CD14-positive monocyte (primary cell): ENCODE measurements around the gene NUDT1. TPM values are rescaled to one million over a fixed set of nuclear protein-coding genes. Genes with fewer than 3 reads are reported as not detected.

Experiments
- DNase-seq, 3 donors: peaks; one replicate each; pipeline ENCODE4 v3.0.0-alpha.2; 2011 to 2022
- H2AFZ ChIP-seq: 2 replicates; pipeline ENCODE4 v1.6.0; 2012; ENCODE audit warnings: mild to moderate bottlenecking, low read depth, low read length, inconsistent platforms; ENCODE audit not compliant: insufficient read depth, poor library complexity, severe bottlenecking
- H3K27ac ChIP-seq, 2 donors: 1 replicate in 1 of 2; 2 replicates in 1 of 2; pipeline ENCODE4 v1.5.1; 2012 to 2013; ENCODE audit warnings: low read length in 2 of 2, control low read depth in 1 of 2, inconsistent platforms in 1 of 2, low read depth in 1 of 2, mild to moderate bottlenecking in 1 of 2
- H3K27me3 ChIP-seq, 2 donors: one replicate each; pipeline versions ENCODE4 v1.6.0 to v1.6.1; 2011 to 2013; ENCODE audit warnings: low read length in 2 of 2; ENCODE audit not compliant: control insufficient read depth in 2 of 2, insufficient read depth in 2 of 2
- H3K36me3 ChIP-seq, 2 donors: replicated peaks in 1 of 2; 1 replicate in 1 of 2; 2 replicates in 1 of 2; pipeline versions ENCODE4 v1.5.1 to v1.6.1; 2012 to 2013; ENCODE audit warnings: low read length in 2 of 2, control low read depth in 1 of 2, inconsistent platforms in 1 of 2, mild to moderate bottlenecking in 1 of 2; ENCODE audit not compliant: insufficient read depth in 2 of 2, control insufficient read depth in 1 of 2
- H3K4me1 ChIP-seq, 2 donors: 1 replicate in 1 of 2; 2 replicates in 1 of 2; pipeline versions ENCODE4 v1.5.1 to v1.6.1; 2012 to 2013; ENCODE audit warnings: low read length in 2 of 2, control low read depth in 1 of 2, inconsistent platforms in 1 of 2, mild to moderate bottlenecking in 1 of 2, moderate library complexity in 1 of 2; ENCODE audit not compliant: insufficient read depth in 2 of 2, control insufficient read depth in 1 of 2
- H3K4me2 ChIP-seq: replicated peaks from 2 replicates; pipeline ENCODE3; 2012; ENCODE audit warnings: low read length, moderate library complexity, mild to moderate bottlenecking; ENCODE audit not compliant: poor library complexity, severe bottlenecking; ENCODE audit errors: extremely low read depth
- H3K4me3 ChIP-seq, 3 experiments: fragments of 200-600 bp in 1 of 3; sonication (generic) in 1 of 3; replicated peaks in 1 of 3; 1 replicate in 2 of 3; 2 replicates in 1 of 3; pipeline ENCODE4 v1.5.1; 2011 to 2013; ENCODE audit warnings: low read length in 3 of 3, mild to moderate bottlenecking in 3 of 3, control low read depth in 2 of 3, low read depth in 2 of 3, inconsistent platforms in 1 of 3, moderate library complexity in 1 of 3
- H3K79me2 ChIP-seq: 2 replicates; pipeline ENCODE4 v1.6.0; 2012; ENCODE audit warnings: mild to moderate bottlenecking, control low read depth, inconsistent platforms, low read length, moderate library complexity; ENCODE audit not compliant: insufficient read depth
- H3K9ac ChIP-seq: 2 replicates; pipeline ENCODE4 v1.6.0; 2017; ENCODE audit warnings: low read length, mild to moderate bottlenecking; ENCODE audit not compliant: insufficient read depth, poor library complexity, severe bottlenecking
- H3K9me3 ChIP-seq, 2 donors: replicated peaks in 1 of 2; 1 replicate in 1 of 2; 2 replicates in 1 of 2; pipeline versions ENCODE4 v1.5.1 to v1.6.1; 2012 to 2013; ENCODE audit warnings: low read length in 2 of 2, control low read depth in 1 of 2; ENCODE audit not compliant: control insufficient read depth in 1 of 2, insufficient read depth in 1 of 2
- H4K20me1 ChIP-seq: 2 replicates; pipeline ENCODE4 v1.6.0; 2012; ENCODE audit warnings: mild to moderate bottlenecking, low read length, control low read depth, moderate library complexity; ENCODE audit not compliant: insufficient read depth
- H3K27ac Mint-ChIP-seq, 7 donors: one replicate each; pipeline ENCODE4 v1.8.0; 2020; ENCODE audit warnings: mild to moderate bottlenecking in 7 of 7, mixed read lengths in 7 of 7, moderate library complexity in 6 of 7, inconsistent platforms in 2 of 7
- H3K27me3 Mint-ChIP-seq, 3 donors: one replicate each; pipeline ENCODE4 v1.8.0; 2021 to 2022; ENCODE audit warnings: low read depth in 3 of 3, mild to moderate bottlenecking in 3 of 3, mixed read lengths in 3 of 3, moderate library complexity in 3 of 3, inconsistent platforms in 1 of 3
- H3K36me3 Mint-ChIP-seq, 2 donors: one replicate each; pipeline ENCODE4 v1.8.0; 2020; ENCODE audit warnings: mixed read lengths in 2 of 2, inconsistent platforms in 1 of 2, mild to moderate bottlenecking in 1 of 2
- H3K4me1 Mint-ChIP-seq: one replicate; pipeline ENCODE4 v1.8.0; 2020; ENCODE audit warnings: mild to moderate bottlenecking, mixed read lengths
- H3K4me3 Mint-ChIP-seq, 2 donors: one replicate each; pipeline ENCODE4 v1.8.0; 2020; ENCODE audit warnings: mild to moderate bottlenecking in 2 of 2, mixed read lengths in 2 of 2, moderate library complexity in 1 of 2
- H3K9me3 Mint-ChIP-seq, 7 donors: one replicate each; pipeline ENCODE4 v1.8.0; 2020 to 2022; ENCODE audit warnings: mixed read lengths in 7 of 7, mild to moderate bottlenecking in 6 of 7, moderate library complexity in 6 of 7, inconsistent platforms in 2 of 7
- CTCF ChIP-seq: fragments of 200-600 bp; IDR thresholded peaks from one replicate; pipeline ENCODE4 v1.8.0; 2022; ENCODE audit warnings: antibody characterized with exemption, mild to moderate bottlenecking
- WGBS: methylation state at CpG from one replicate; pipeline ENCODE4 v1.1.5; 2013; ENCODE audit warnings: missing lambda C conversion rate; ENCODE audit not compliant: insufficient coverage; 5-methylcytosine and 5-hydroxymethylcytosine counted together
- intact Hi-C, 2 donors: fragments of 100-400 bp; cut with micrococcal nuclease; formaldehyde crosslinking; loops; one replicate each; pipeline versions ENCODE4 v1.15.0 to v1.15.1; 2023
- polyA plus RNA-seq, 3 donors: library from polyadenylated mRNA; depleted of rRNA in 1 of 3; unstranded in 2 of 3; stranded (reverse) in 1 of 3; fragments of 300-500 nt in 2 of 3; fragments of >200 nt in 1 of 3; fragmentation: Illumina TruSeq in 2 of 3; gene quantifications; 1 replicate in 2 of 3; 2 replicates in 1 of 3; pipeline ENCODE4 v1.2.3, GENCODE V29; 2012 to 2021

The NUDT1 gene
- polyA plus RNA-seq, 3 donors: 19.6 to 42.6 (median 40.8) TPM

GRCh38 chr7:2280424-2280823, 38.4 kb downstream of the NUDT1 start:
- H3K79me2 ChIP-seq: peaks cover 3% of the 10 kb centered on the region
- 60% methylated on average over 1 of the region's 2 CpGs for WGBS
- Mint-ChIP-seq H3K4me3 (no peak overlapping the region), H3K4me1 (no peaks in the 10 kb centered on the region), H3K36me3 (peaks cover 14 to 30% of the 10 kb centered on the region in 2 donors), H3K27me3 (peaks cover under 1 to 1% (median 1%) of the 10 kb centered on the region in 3 donors), H3K27ac (peak overlapping the region in 1 of 7 donors; percentile 6), H3K9me3 (no peaks in the 10 kb centered on the region)
- no peaks in the 10 kb centered on the region for H3K9me3 ChIP-seq
- peaks cover 10% of the 10 kb centered on the region for H4K20me1 ChIP-seq
- H3K9ac ChIP-seq: no peak overlapping the region
- no peaks in the 10 kb centered on the region for H3K4me1 ChIP-seq
- H2AFZ ChIP-seq: no peak overlapping the region
- H3K27me3 ChIP-seq: no peaks in the 10 kb centered on the region
- H3K36me3 ChIP-seq: peaks cover 8 to 14% of the 10 kb centered on the region in 2 donors
- no peak overlapping the region for H3K27ac ChIP-seq
- TF ChIP-seq CTCF: no peak
- no peak overlapping the region for H3K4me2 ChIP-seq
- H3K4me3 ChIP-seq: no peak overlapping the region
- DNase-seq: no peak
- intact Hi-C loops: no loop called here

GRCh38 chr7:2281541-2281940, 39.5 kb downstream of the NUDT1 start:
- H3K9me3 ChIP-seq: no peaks in the 10 kb centered on the region
- no peak for DNase-seq
- no peak overlapping the region for H2AFZ ChIP-seq
- peaks cover 14 to 22% of the 10 kb centered on the region in 2 donors for H3K36me3 Mint-ChIP-seq
- no peaks in the 10 kb centered on the region for H3K9me3 Mint-ChIP-seq
- H3K4me2 ChIP-seq: no peak overlapping the region
- H3K9ac ChIP-seq: no peak overlapping the region
- 99% methylated on average over 8 of the region's 9 CpGs for WGBS
- H3K4me3 ChIP-seq: no peak overlapping the region
- no peaks in the 10 kb centered on the region for H3K4me1 Mint-ChIP-seq
- H3K79me2 ChIP-seq: peaks cover 3% of the 10 kb centered on the region
- H3K4me1 ChIP-seq: no peaks in the 10 kb centered on the region
- H3K4me3 Mint-ChIP-seq: no peak overlapping the region
- H3K27me3 Mint-ChIP-seq: peaks cover 1% of the 10 kb centered on the region in 3 donors
- no peak overlapping the region for H3K27ac ChIP-seq
- intact Hi-C loops: no loop called here
- H3K27ac Mint-ChIP-seq: no peak overlapping the region
- no peak for TF ChIP-seq CTCF
- peaks cover 10% of the 10 kb centered on the region for H4K20me1 ChIP-seq
- no peaks in the 10 kb centered on the region for H3K27me3 ChIP-seq
- peaks cover 8 to 14% of the 10 kb centered on the region in 2 donors for H3K36me3 ChIP-seq
